Activated CD8-positive, alpha-beta T cell treated with anti-CD3 and anti-CD28 coated beads for 36 hours (primary cell): ENCODE results near the gene ABLIM1. TPM values are rescaled to one million over a fixed set of nuclear protein-coding genes. Genes with fewer than 3 reads are reported as not detected.

Source experiments
- ATAC-seq: fragments of 200-7000 bp; cut with Tn5 transposase; one replicate; pipeline ENCODE4 v1.10.0; 2021; ENCODE audit warnings: mild to moderate bottlenecking, moderate library complexity
- CTCF ChIA-PET: fragments of 350-600 bp; sonication (Branson Sonifier 250); formaldehyde crosslinking; loops from one replicate; lab custom pipeline; 2021; ENCODE audit warnings: antibody characterized with exemption; lab: Charles Lee
- POLR2A ChIA-PET: fragments of 350-600 bp; sonication (Branson Sonifier 250); formaldehyde crosslinking; loops from one replicate; lab custom pipeline; 2021; ENCODE audit warnings: antibody characterized with exemption; lab: Charles Lee
- DNase-seq: peaks from one replicate; pipeline ENCODE4 v3.0.0-alpha.2; 2020
- H3K27ac Mint-ChIP-seq: one replicate; pipeline ENCODE4 v1.8.0; 2021; ENCODE audit warnings: mild to moderate bottlenecking, mixed read lengths
- H3K27me3 Mint-ChIP-seq: one replicate; pipeline ENCODE4 v1.8.0; 2021; ENCODE audit warnings: mixed read lengths
- H3K36me3 Mint-ChIP-seq: one replicate; pipeline ENCODE4 v1.8.0; 2021; ENCODE audit warnings: low read depth, mixed read lengths
- H3K4me1 Mint-ChIP-seq: one replicate; pipeline ENCODE4 v1.8.0; 2021; ENCODE audit warnings: low read depth, mixed read lengths
- H3K4me3 Mint-ChIP-seq: one replicate; pipeline ENCODE4 v1.8.0; 2021; ENCODE audit warnings: mild to moderate bottlenecking, moderate library complexity, mixed read lengths
- H3K9me3 Mint-ChIP-seq: one replicate; pipeline ENCODE4 v1.8.0; 2021; ENCODE audit warnings: mixed read lengths
- intact Hi-C: fragments of 100-400 bp; cut with micrococcal nuclease; formaldehyde crosslinking; loops from one replicate; pipeline ENCODE4 v1.10.0; 2022
- total RNA-seq, 2 experiments: library from RNA; stranded (reverse); gene quantifications; one replicate each; pipeline ENCODE4 v1.2.3, GENCODE V29; 2021
- TF ChIP-seq, protein P1 (sequence below): fragments of 200-600 bp; IDR thresholded peaks from one replicate; pipeline ENCODE4 v1.8.0; 2022; ENCODE audit warnings: antibody characterized with exemption, mild to moderate bottlenecking

The ABLIM1 gene
- total RNA-seq, 2 experiments from 2014 or later, result 148 to 155 TPM

DNA sequence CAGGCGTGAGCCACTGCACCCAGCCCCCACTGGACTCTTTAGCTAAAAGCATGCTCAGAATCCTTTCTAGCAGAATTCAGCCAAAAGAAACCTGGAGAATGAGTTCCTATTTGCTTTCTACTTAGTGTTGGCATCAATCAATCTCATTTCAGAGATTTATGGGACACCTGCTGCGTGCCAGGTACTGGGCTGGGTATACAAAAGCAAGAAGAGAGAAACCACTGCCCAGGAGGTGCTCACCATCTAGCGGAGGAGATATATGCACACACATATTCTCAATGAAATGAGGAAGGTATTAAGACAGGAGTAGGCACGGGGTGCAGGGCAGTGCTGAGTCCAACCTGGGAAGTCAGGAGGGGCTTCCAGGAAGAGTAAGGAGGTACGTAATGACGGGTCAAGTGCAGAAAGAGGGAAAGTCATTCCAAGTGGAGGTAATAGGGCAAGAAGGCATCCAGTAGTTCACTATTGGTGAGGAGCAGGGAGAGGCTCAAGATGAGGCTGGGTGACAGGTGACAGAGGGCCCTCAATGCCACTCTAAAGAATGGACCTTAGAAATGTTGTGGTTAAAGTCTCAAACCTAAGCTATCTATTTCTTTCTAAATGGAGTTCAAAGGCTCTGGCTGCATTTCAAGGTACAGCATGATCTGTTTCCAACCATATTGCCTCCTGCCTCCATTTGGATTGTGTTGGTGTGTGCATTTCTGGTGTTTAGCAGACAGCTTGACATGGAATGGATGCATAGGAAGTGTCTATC lies 22.1 kb downstream of the ABLIM1 start:
- Mint-ChIP-seq H3K27me3 (peaks cover 27% of the 10 kb centered on the region), H3K27ac (no peak overlapping the region), H3K9me3 (no peaks in the 10 kb centered on the region), H3K4me3 (no peak overlapping the region), H3K4me1 (peaks cover 19% of the 10 kb centered on the region), H3K36me3 (no peaks in the 10 kb centered on the region)
- POLR2A ChIA-PET, result no interaction called here
- CTCF ChIA-PET, result interaction anchor here (1.6 kb wide), 1 partner anchor 12 kb away, joined by 4 read pairs; no protein-coding TSS in a partner anchor
- TF ChIP-seq, protein P1, sequence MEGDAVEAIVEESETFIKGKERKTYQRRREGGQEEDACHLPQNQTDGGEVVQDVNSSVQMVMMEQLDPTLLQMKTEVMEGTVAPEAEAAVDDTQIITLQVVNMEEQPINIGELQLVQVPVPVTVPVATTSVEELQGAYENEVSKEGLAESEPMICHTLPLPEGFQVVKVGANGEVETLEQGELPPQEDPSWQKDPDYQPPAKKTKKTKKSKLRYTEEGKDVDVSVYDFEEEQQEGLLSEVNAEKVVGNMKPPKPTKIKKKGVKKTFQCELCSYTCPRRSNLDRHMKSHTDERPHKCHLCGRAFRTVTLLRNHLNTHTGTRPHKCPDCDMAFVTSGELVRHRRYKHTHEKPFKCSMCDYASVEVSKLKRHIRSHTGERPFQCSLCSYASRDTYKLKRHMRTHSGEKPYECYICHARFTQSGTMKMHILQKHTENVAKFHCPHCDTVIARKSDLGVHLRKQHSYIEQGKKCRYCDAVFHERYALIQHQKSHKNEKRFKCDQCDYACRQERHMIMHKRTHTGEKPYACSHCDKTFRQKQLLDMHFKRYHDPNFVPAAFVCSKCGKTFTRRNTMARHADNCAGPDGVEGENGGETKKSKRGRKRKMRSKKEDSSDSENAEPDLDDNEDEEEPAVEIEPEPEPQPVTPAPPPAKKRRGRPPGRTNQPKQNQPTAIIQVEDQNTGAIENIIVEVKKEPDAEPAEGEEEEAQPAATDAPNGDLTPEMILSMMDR, result no peak
- no peak for DNase-seq
- no peak for ATAC-seq
- intact Hi-C loops, result no loop called here

DNA sequence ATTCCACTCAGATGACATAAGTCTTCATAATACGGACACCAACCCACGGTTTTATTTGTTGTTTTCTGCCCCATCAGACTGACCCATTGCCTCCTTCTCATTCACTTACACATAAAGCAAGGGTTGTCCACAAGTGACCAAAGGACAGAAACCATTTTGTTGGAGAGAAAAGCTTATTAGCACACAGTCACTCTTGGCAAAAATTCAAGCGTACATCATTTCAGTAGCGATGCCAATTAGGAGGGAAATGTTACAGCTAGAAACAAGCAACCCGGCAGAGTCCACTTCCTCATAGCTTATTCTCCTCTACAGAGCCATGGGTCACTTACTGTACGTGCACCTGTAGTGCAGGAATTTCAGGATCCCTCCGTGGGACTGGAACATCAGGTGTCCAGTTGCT lies 23.0 kb downstream of the ABLIM1 start:
- no peaks in the 10 kb centered on the region for H3K9me3 Mint-ChIP-seq
- ATAC-seq (no peak), DNase-seq (no peak)
- intact Hi-C loops, result no loop called here
- no peak overlapping the region for H3K27ac Mint-ChIP-seq
- ChIA-PET CTCF (interaction anchor here (1.6 kb wide), 1 partner anchor 12 kb away, joined by 4 read pairs; no protein-coding TSS in a partner anchor), POLR2A (no interaction called here)
- peaks cover 33% of the 10 kb centered on the region for H3K27me3 Mint-ChIP-seq
- TF ChIP-seq, protein P1, result no peak
- no peaks in the 10 kb centered on the region for H3K36me3 Mint-ChIP-seq
- H3K4me3 Mint-ChIP-seq, result no peak overlapping the region
- H3K4me1 Mint-ChIP-seq, result peaks cover 19% of the 10 kb centered on the region

DNA sequence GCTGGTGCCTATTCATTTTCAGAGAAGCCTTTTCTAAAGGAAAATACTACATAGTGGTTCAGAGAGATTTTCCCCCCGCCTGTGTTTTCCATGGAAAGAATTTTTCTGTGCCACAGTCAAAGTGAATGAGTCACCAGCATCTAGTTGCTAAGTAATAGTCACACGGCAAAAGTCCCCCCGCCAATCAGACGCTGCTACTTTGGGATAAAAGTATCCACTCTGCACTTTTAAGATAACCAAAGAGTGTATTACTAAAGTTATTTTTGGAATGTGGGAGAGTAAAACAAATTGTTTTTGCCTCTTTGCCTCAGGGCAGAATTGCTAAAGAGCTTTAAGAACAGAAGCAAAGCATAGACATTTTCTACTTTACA lies 23.5 kb downstream of the ABLIM1 start:
- Mint-ChIP-seq H3K27me3 (peaks cover 36% of the 10 kb centered on the region), H3K36me3 (no peaks in the 10 kb centered on the region), H3K9me3 (no peaks in the 10 kb centered on the region), H3K4me1 (peaks cover 19% of the 10 kb centered on the region), H3K4me3 (no peak overlapping the region), H3K27ac (no peak overlapping the region)
- TF ChIP-seq, protein P1, result no peak
- ChIA-PET CTCF (interaction anchor here (1.6 kb wide), 1 partner anchor 13 kb away, joined by 4 read pairs; no protein-coding TSS in a partner anchor), POLR2A (no interaction called here)
- DNase-seq (no peak), ATAC-seq (no peak)
- intact Hi-C loops, result no loop called here

DNA sequence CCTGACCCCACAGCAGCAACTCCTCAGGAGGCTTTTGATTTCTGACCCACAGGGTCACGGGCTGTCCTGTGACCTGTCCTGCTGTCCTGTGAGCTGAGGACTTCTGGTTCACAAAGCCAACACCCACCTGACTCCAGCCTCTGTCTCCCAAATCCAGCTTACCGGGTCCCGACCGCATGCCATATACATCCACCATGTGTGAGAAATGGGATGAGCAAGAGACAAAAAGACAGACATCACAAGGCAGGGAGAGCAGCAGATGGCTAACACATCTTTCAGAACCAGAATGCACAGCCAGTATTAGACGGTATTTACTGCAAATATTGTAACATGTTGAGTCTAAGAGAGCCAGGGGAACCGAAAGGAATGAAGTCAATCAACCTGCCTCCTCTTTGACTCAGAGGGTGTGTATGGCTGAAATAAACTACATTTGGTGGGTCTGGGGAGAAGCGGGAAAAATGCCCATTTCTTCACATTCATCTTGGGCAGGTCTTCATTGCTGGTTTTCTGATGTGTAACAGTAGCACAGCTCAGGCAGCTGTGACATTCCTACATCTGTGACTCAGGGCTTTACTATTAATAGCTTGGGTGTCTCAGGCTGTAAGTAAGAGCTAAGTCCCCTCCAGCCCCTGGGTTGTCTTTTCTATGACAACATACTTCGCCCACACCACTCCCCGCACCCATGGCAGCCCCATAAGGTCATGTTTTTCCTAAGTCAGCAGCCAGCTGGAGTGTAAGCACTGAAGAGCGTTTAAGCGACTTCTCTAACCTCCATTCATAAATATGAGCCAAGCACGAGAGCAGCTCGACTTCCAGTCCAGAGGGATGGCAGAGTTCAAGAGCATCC lies 25.0 kb downstream of the ABLIM1 start:
- ChIA-PET CTCF (no interaction called here), POLR2A (interaction anchor here (0.9 kb wide), 1 partner anchor 16 kb away, joined by 3 read pairs; no protein-coding TSS in a partner anchor)
- TF ChIP-seq, protein P1, result no peak
- Mint-ChIP-seq H3K9me3 (no peaks in the 10 kb centered on the region), H3K4me3 (no peak overlapping the region), H3K4me1 (peaks cover 19% of the 10 kb centered on the region), H3K36me3 (no peaks in the 10 kb centered on the region), H3K27ac (no peak overlapping the region), H3K27me3 (peaks cover 37% of the 10 kb centered on the region)
- DNase-seq (peak; percentile 7), ATAC-seq (no peak)
- intact Hi-C loops, result no loop called here
